Uterus (tissue), 4 donors: ENCODE measurements around the gene NRBP1. TPM values are rescaled to one million over a fixed set of nuclear protein-coding genes. Genes with fewer than 3 reads are reported as not detected.

Experiments
- DNase-seq, 2 donors: peaks; one replicate each; pipeline ENCODE4 v3.0.0-alpha.2; 2019 to 2020
- H3K27ac ChIP-seq, 2 donors: fragments of 200-600 bp; sonication (generic); 1 replicate in 1 of 2; 2 replicates in 1 of 2; pipeline ENCODE4 v1.5.1; 2016 to 2018
- H3K27me3 ChIP-seq, 2 donors: fragments of 200-600 bp; sonication (generic); one replicate each; pipeline ENCODE4 v1.5.1; 2018 to 2019; ENCODE audit warnings: control low read depth in 1 of 2
- H3K36me3 ChIP-seq, 2 donors: fragments of 200-600 bp; sonication (generic); one replicate each; pipeline ENCODE4 v1.5.1; 2019; ENCODE audit warnings: control low read depth in 1 of 2
- H3K4me1 ChIP-seq, 2 donors: fragments of 200-600 bp; sonication (generic); one replicate each; pipeline ENCODE4 v1.5.1; 2018 to 2019; ENCODE audit warnings: control low read depth in 1 of 2
- H3K4me3 ChIP-seq, 2 donors: fragments of 200-600 bp; sonication (generic); 1 replicate in 1 of 2; 2 replicates in 1 of 2; pipeline ENCODE4 v1.5.1; 2018 to 2019; ENCODE audit warnings: mild to moderate bottlenecking in 1 of 2
- H3K9me3 ChIP-seq, 2 donors: fragments of 200-600 bp; sonication (generic); one replicate each; pipeline ENCODE4 v1.5.1; 2019; ENCODE audit warnings: control low read depth in 1 of 2
- POLR2A ChIP-seq, 2 donors: fragments of 450-650 bp; IDR thresholded peaks; one replicate each; pipeline ENCODE4 v1.6.1; 2016; ENCODE audit warnings: antibody characterized with exemption in 2 of 2, mild to moderate bottlenecking in 1 of 2, moderate library complexity in 1 of 2
- intact Hi-C: fragments of 100-400 bp; cut with DNase I; formaldehyde crosslinking; loops from one replicate; pipeline ENCODE4 v1.15.1; 2023; ENCODE audit warnings: low total_unique reads
- total RNA-seq, 4 donors: library from RNA; depleted of rRNA in 3 of 4; stranded (reverse); fragments of >200 nt in 3 of 4; gene quantifications; one replicate each; pipeline versions ENCODE4 v1.1.0 to v1.2.4, GENCODE V29; 2014 to 2023
- TF ChIP-seq, protein P1 (sequence below), 4 experiments: fragments of 200-600 bp in 2 of 4; fragments of 450-650 bp in 2 of 4; sonication (generic) in 2 of 4; IDR thresholded peaks; one replicate each; pipeline ENCODE4 v1.5.1; 2016 to 2019; ENCODE audit warnings: antibody characterized with exemption in 4 of 4, mild to moderate bottlenecking in 2 of 4, moderate library complexity in 1 of 4
- donor health status: DM: yes; HTN: yes; CAD: no.

NRBP1 gene
- total RNA-seq, 4 donors from 2014 or later, result 57.6 to 148 (median 83.5) TPM

DNA sequence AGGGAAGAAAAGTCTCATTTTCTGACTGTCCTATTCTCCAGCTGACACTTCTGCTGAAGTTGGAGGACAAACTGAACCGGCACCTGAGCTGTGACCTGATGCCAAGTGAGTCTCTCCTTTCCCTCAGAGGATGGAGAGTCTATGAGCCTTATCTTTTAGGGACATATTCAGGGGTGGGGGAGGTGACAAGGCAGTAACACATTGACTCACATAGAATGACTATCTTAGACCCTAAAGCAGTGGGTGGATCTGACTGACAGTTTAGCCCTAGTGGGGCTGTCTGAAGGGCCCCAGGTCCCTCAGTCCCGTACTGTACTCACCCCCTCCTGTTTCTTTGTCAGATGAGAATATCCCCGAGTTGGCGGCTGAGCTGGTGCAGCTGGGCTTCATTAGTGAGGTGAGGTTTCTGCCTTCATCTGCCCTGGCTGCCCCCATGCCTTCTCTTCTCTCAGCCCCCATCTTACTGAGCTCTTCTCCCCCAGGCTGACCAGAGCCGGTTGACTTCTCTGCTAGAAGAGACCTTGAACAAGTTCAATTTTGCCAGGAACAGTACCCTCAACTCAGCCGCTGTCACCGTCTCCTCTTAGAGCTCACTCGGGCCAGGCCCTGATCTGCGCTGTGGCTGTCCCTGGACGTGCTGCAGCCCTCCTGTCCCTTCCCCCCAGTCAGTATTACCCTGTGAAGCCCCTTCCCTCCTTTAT, 12.9 kb downstream of the NRBP1 start:
- intact Hi-C loops, result no loop called here
- H3K27ac ChIP-seq, result no peak overlapping the region
- H3K4me1 ChIP-seq, result no peaks in the 10 kb centered on the region
- H3K9me3 ChIP-seq, result no peaks in the 10 kb centered on the region
- no peak for DNase-seq
- H3K36me3 ChIP-seq, result no peaks in the 10 kb centered on the region
- TF ChIP-seq POLR2A (IDR thresholded peaks at IDR 0.05), result no peak
- TF ChIP-seq, protein P1, sequence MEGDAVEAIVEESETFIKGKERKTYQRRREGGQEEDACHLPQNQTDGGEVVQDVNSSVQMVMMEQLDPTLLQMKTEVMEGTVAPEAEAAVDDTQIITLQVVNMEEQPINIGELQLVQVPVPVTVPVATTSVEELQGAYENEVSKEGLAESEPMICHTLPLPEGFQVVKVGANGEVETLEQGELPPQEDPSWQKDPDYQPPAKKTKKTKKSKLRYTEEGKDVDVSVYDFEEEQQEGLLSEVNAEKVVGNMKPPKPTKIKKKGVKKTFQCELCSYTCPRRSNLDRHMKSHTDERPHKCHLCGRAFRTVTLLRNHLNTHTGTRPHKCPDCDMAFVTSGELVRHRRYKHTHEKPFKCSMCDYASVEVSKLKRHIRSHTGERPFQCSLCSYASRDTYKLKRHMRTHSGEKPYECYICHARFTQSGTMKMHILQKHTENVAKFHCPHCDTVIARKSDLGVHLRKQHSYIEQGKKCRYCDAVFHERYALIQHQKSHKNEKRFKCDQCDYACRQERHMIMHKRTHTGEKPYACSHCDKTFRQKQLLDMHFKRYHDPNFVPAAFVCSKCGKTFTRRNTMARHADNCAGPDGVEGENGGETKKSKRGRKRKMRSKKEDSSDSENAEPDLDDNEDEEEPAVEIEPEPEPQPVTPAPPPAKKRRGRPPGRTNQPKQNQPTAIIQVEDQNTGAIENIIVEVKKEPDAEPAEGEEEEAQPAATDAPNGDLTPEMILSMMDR (IDR thresholded peaks at IDR 0.05), result no peak
- H3K4me3 ChIP-seq, result no peak overlapping the region
- no peaks in the 10 kb centered on the region for H3K27me3 ChIP-seq

DNA sequence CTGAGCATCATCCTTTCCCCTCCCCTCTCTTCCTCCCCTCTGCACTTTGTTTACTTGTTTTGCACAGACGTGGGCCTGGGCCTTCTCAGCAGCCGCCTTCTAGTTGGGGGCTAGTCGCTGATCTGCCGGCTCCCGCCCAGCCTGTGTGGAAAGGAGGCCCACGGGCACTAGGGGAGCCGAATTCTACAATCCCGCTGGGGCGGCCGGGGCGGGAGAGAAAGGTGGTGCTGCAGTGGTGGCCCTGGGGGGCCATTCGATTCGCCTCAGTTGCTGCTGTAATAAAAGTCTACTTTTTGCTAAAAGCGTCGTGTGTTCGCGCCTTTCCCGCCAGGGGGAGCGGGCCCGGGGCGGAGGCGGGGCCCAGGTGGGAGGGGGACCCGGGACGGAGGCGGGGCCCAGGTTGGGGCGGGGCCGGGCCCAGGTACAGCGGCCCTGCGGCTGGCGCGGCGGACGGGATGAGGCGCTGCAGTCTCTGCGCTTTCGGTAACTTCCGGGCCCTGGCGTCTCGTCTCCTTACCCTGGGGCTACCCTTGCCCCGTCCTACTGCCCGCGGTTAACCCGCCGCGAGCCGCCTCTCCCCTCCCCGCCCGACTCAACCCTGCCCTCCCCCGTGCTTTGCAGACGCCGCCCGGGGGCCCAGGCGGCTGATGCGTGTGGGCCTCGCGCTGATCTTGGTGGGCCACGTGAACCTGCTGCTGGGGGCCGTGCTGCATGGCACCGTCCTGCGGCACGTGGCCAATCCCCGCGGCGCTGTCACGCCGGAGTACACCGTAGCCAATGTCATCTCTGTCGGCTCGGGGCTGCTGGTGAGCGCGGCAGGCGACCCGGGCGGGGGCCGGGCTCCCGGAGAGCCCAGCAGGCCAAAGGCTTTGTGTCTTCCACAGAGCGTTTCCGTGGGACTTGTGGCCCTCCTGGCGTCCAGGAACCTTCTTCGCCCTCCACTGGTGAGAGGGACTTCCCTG, 13.8 kb downstream of the NRBP1 start, which contains the start of gene KRTCAP3:
Gene KRTCAP3 (plus strand): TSS at position 424 of the 962 bp plus-strand sequence. CDS start 32 bp downstream, at position 456.
- peak within 1 kb of the TSS in 1 of 2 donors; percentile 21 for H3K27ac ChIP-seq
- H3K27me3 ChIP-seq, result no peaks in the 10 kb centered on the region
- H3K4me1 ChIP-seq, result no peaks in the 10 kb centered on the region
- no peaks in the 10 kb centered on the region for H3K36me3 ChIP-seq
- peak in 1 of 2 donors; percentile 7 for TF ChIP-seq POLR2A (IDR thresholded peaks at IDR 0.05)
- TF ChIP-seq, protein P1 (IDR thresholded peaks at IDR 0.05), result peak in 1 of 4 experiments; percentile 10
- DNase-seq, result no peak
- H3K9me3 ChIP-seq, result no peaks in the 10 kb centered on the region
- peak within 1 kb of the TSS in 1 of 2 donors; percentile 5 for H3K4me3 ChIP-seq
- intact Hi-C loops, result no loop called here

DNA sequence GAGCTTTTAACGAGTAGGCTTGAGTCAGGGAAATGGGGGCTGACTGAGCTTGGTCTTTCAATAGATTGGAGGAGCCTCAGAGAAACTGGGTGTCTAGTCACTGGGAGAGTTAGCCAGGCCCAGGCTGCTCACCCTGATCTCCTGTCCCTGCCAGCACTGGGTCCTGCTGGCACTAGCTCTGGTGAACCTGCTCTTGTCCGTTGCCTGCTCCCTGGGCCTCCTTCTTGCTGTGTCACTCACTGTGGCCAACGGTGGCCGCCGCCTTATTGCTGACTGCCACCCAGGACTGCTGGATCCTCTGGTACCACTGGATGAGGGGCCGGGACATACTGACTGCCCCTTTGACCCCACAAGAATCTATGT, 14.5 kb downstream of the NRBP1 start:
- no peaks in the 10 kb centered on the region for H3K36me3 ChIP-seq
- no peak overlapping the region for H3K4me3 ChIP-seq
- intact Hi-C loops, result no loop called here
- peak overlapping the region in 1 of 2 donors; percentile 21 for H3K27ac ChIP-seq
- TF ChIP-seq, protein P1 (IDR thresholded peaks at IDR 0.05), result no peak
- no peak for DNase-seq
- H3K9me3 ChIP-seq, result no peaks in the 10 kb centered on the region
- H3K27me3 ChIP-seq, result no peaks in the 10 kb centered on the region
- no peaks in the 10 kb centered on the region for H3K4me1 ChIP-seq

DNA sequence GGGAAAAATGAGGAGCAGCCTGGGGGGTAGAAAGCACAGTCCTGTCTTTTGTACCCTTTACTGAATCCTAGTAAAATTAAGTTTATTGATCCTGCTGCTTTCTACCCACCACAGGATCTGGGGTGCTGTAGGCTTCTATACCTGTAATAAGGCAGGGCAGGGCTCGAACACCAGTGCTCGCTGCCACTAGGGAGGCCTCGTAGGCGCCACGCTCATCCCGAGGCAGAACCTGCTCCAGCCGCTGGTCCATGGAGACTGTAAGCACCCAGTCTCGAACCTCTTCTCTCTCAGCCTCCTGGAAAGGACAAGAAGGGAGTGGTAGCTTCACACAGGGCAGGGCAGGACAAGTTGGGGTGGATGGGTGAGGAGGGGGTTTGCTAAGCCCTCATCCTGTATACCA, 16.7 kb downstream of the NRBP1 start:
- Histone ChIP-seq H3K27me3 (no peaks in the 10 kb centered on the region), H3K36me3 (no peaks in the 10 kb centered on the region), H3K4me1 (no peaks in the 10 kb centered on the region), H3K27ac (no peak overlapping the region), H3K9me3 (no peaks in the 10 kb centered on the region), H3K4me3 (no peak overlapping the region)
- intact Hi-C loops, result no loop called here
- TF ChIP-seq POLR2A (IDR thresholded peaks at IDR 0.05), result no peak
- DNase-seq, result no peak

DNA sequence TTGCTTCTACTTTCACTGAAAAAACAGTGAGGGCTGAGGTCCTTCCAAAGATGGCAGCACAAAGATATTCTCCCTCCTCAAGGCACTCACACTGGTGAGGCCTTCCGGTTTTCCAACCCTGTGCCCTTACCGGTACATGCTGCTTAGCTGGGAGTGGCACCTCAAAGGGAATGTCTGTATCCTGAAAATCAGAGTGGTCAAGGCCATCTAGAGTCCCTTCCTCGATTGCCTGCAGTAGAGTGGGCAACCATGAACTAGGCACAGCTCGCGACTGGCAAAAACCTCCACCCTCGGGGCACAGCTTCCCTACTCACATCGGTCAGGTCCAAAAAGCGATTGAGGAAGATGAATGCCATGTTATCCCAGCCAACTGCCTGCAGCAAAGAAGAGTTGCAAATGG, 17.2 kb downstream of the NRBP1 start:
- Histone ChIP-seq H3K9me3 (no peaks in the 10 kb centered on the region), H3K36me3 (no peaks in the 10 kb centered on the region), H3K27ac (no peak overlapping the region), H3K27me3 (no peaks in the 10 kb centered on the region), H3K4me3 (no peak overlapping the region), H3K4me1 (no peaks in the 10 kb centered on the region)
- intact Hi-C loops, result no loop called here
- DNase-seq, result no peak
- TF ChIP-seq, protein P1 (IDR thresholded peaks at IDR 0.05), result no peak
